ENCODE results near the gene MLX. TPM values are rescaled to one million over a fixed set of nuclear protein-coding genes. Genes with fewer than 3 reads are reported as not detected.

MLX gene
- total and polyA plus RNA-seq, 2 of the 8 experiments (the other 6 are each of a cell fraction or from before 2014, with no cell fraction given), result 27.0 to 27.5 TPM

DNA sequence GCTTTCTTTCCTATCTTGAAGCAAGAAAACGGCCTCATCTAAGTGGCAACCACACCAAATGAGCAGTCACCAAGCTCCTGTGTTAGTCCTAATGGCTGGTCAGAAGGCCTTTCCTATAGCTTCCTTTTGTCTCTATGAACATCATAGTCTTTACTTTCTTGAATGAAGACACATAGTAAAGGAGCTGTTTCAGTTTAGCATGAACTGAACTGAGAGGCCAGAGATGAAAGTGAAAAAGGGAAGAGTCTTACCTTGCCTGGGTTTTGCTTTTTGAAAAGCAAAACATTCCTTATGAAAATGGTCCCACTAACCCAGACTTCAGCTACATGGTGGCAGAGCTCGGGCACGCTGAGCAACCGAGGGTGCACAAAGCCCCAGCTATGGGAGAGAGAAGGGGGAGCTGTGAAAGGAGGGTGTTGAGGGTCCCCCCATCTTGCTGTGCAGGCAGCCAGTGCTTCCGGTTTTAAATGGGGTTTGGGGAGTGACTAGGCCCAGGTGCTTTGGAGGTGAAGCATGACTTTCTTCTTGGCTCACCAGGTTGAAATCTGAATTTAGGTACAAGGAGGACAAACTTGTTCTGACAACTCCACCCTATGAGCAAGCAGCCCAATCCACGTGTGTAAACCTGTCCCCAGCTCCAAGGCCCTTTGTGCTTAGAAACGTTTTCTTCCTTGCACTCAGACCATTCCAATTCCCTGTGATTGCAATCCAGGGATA lies 19.8 kb downstream of the MLX start:
- Histone ChIP-seq H2BK15ac (ENCODE audit: low read length) (no peak overlapping the region), H3K9ac (replicated peaks in 1 of 4; ENCODE audit: extremely low read depth in 1 of 4, low read depth in 3 of 4, low read length in 3 of 4) (no peak overlapping the region), H4K20me1 (replicated peaks in 1 of 2; ENCODE audit: control insufficient read depth in 1 of 2, insufficient read depth in 2 of 2, low read length in 2 of 2) (peaks cover 0 to 2% of the 10 kb centered on the region in 2 experiments), H3K23me2 (ENCODE audit: low read depth, low read length) (no peaks in the 10 kb centered on the region), H3K9me3 (ENCODE audit: insufficient read depth in 2 of 2, low read depth in 1 of 2, low read length in 1 of 2) (no peaks in the 10 kb centered on the region), H3K14ac (ENCODE audit: insufficient read length) (no peak overlapping the region), H4K5ac (ENCODE audit: insufficient read length, low read depth, low read length) (no peak overlapping the region), H2AFZ (ENCODE audit: low read length) (no peak overlapping the region), H3K56ac (replicated peaks; ENCODE audit: insufficient read length, low read depth, low read length) (no peak overlapping the region), H3K4me2 (ENCODE audit: insufficient read depth in 1 of 2, low read depth in 2 of 2, low read length in 2 of 2) (no peak overlapping the region), H3K79me2 (ENCODE audit: control insufficient read depth in 1 of 2, insufficient read depth in 2 of 2, low read length in 2 of 2) (no peaks in the 10 kb centered on the region), H2BK120ac (replicated peaks; ENCODE audit: low read depth, low read length) (no peak overlapping the region), H3K4ac (replicated peaks; ENCODE audit: insufficient read length, low read depth, low read length) (no peak overlapping the region), H2BK12ac (ENCODE audit: low read depth, low read length) (no peak overlapping the region), H2AK5ac (ENCODE audit: low read depth, low read length) (no peak overlapping the region), H3K4me3 (ENCODE audit: extremely low read depth in 1 of 4, insufficient read depth in 2 of 4, low read depth in 3 of 4, low read length in 4 of 4) (no peak overlapping the region), H3K36me3 (ENCODE audit: control insufficient read depth in 2 of 4, insufficient read depth in 4 of 4, low read length in 3 of 4) (peaks cover 14 to 55% (median 32%) of the 10 kb centered on the region in 4 experiments), H3K79me1 (ENCODE audit: low read depth, low read length) (no peaks in the 10 kb centered on the region), H2BK5ac (ENCODE audit: low read depth, low read length) (no peak overlapping the region), H4K91ac (replicated peaks; ENCODE audit: insufficient read length, low read length) (no peak overlapping the region), H2BK20ac (ENCODE audit: low read length) (no peak overlapping the region), H3K18ac (ENCODE audit: extremely low read depth, low read length) (no peak overlapping the region), H3K23ac (ENCODE audit: insufficient read length) (no peak overlapping the region), H3K27ac (ENCODE audit: low read depth, low read length) (no peak overlapping the region), H4K8ac (ENCODE audit: extremely low read depth, insufficient read depth, low read length) (no peak overlapping the region), H3K4me1 (replicated peaks in 1 of 4; ENCODE audit: control insufficient read depth in 3 of 4, insufficient read depth in 4 of 4, low read length in 3 of 4) (no peaks in the 10 kb centered on the region), H3K27me3 (replicated peaks in 1 of 4; ENCODE audit: control insufficient read depth in 3 of 4, extremely low read depth in 1 of 4, insufficient read depth in 3 of 4, low read length in 3 of 4) (no peaks in the 10 kb centered on the region)
- ChIA-PET CTCF (ENCODE audit: partially characterized antibody) (interaction anchor here (0.8 to 1.9 kb wide), 7 partner anchors 8 to 112 kb away, joined by 3 to 4 read pairs (median 4); partner anchors contain the start of genes PSMC3IP and RETREG3), POLR2A (ENCODE audit: partially characterized antibody) (interaction anchor here (1.3 to 1.4 kb wide), 2 partner anchors 9 to 13 kb away, joined by 3 read pairs; no protein-coding TSS in a partner anchor)
- WGBS, 2 experiments (ENCODE audit: extremely low coverage in 1 of 2, insufficient coverage in 1 of 2, insufficient read length in 1 of 2, insufficient replicate concordance in 2 of 2, low coverage in 1 of 2, low lambda C conversion rate in 2 of 2, missing lambda C conversion rate in 1 of 2), result 91% methylated on average over 7 of the region's 7 CpGs; no CpG with 5 or more reads in 1 of the 2 experiments
- FAIRE-seq (no peak), DNase-seq (ENCODE audit: low read depth in 1 of 2, low spot score in 2 of 2) (no peak)
- no peak for TF ChIP-seq CREB1 (IDR thresholded peaks at IDR 0.05)
- TF ChIP-seq SP4 (IDR thresholded peaks at IDR 0.05; ENCODE audit: low read length), result no peak
- no peak for TF ChIP-seq HDAC6 (IDR thresholded peaks at IDR 0.05; ENCODE audit: low read depth, low read length)
- no peak for TF ChIP-seq EGR1 (IDR thresholded peaks at IDR 0.05; ENCODE audit: borderline replicate concordance, low read depth, low read length)
- no peak for TF ChIP-seq CBX8 (IDR thresholded peaks at IDR 0.05; ENCODE audit: borderline replicate concordance, low read depth, low read length)
- no peak for TF ChIP-seq FOSL1 (IDR thresholded peaks at IDR 0.05; ENCODE audit: insufficient read depth, low read depth, low read length)
- no peak for TF ChIP-seq KDM1A (IDR thresholded peaks at IDR 0.05; ENCODE audit: borderline replicate concordance, low read length)
- no peak for TF ChIP-seq EP300 (IDR thresholded peaks at IDR 0.05; ENCODE audit: borderline replicate concordance in 1 of 2, low read depth in 2 of 2, low read length in 2 of 2)
- TF ChIP-seq ZNF274 (IDR thresholded peaks at IDR 0.05; ENCODE audit: borderline replicate concordance, extremely low read depth, low read length), result no peak
- no peak for TF ChIP-seq SRF (IDR thresholded peaks at IDR 0.05; ENCODE audit: low read depth, low read length)
- TF ChIP-seq TEAD4 (IDR thresholded peaks at IDR 0.05; ENCODE audit: low read depth, low read length), result no peak
- TF ChIP-seq, protein P1, sequence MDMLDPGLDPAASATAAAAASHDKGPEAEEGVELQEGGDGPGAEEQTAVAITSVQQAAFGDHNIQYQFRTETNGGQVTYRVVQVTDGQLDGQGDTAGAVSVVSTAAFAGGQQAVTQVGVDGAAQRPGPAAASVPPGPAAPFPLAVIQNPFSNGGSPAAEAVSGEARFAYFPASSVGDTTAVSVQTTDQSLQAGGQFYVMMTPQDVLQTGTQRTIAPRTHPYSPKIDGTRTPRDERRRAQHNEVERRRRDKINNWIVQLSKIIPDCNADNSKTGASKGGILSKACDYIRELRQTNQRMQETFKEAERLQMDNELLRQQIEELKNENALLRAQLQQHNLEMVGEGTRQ (IDR thresholded peaks at IDR 0.05; ENCODE audit: low read length), result no peak
